Adrenal gland (tissue), 12 donors: Measurements from ENCODE around the gene URM1. TPM values are rescaled to one million over a fixed set of nuclear protein-coding genes. Genes with fewer than 3 reads are reported as not detected.

ENCODE experiments used
- DNase-seq, 7 donors: peaks; one replicate each; pipeline ENCODE4 v3.0.0-alpha.2; 2019 to 2020
- H3K27ac ChIP-seq, 5 donors: fragments of 200-600 bp; sonication (generic) in 4 of 5; 1 replicate in 3 of 5; 2 replicates in 2 of 5; pipeline versions ENCODE4 v1.5.1 to v1.8.0; 2016 to 2020; ENCODE audit warnings: mild to moderate bottlenecking in 1 of 5
- H3K27me3 ChIP-seq: fragments of 200-600 bp; 2 replicates; pipeline ENCODE4 v1.8.0; 2021
- H3K36me3 ChIP-seq, 2 donors: fragments of 200-600 bp; replicated peaks in 1 of 2; 1 replicate in 1 of 2; 2 replicates in 1 of 2; pipeline versions ENCODE4 v1.5.1 to v1.8.0; 2018 to 2022
- H3K4me1 ChIP-seq, 2 donors: fragments of 200-600 bp; replicated peaks in 1 of 2; 1 replicate in 1 of 2; 2 replicates in 1 of 2; pipeline versions ENCODE4 v1.5.1 to v1.8.0; 2018 to 2021
- H3K4me3 ChIP-seq, 4 donors: fragments of 200-600 bp; sonication (generic) in 3 of 4; one replicate each; pipeline ENCODE4 v1.5.1; 2016 to 2018
- H3K9me3 ChIP-seq, 3 donors: fragments of 200-600 bp; sonication (generic) in 1 of 3; replicated peaks in 1 of 3; 1 replicate in 2 of 3; 2 replicates in 1 of 3; pipeline versions ENCODE4 v1.5.1 to v1.8.0; 2016 to 2021
- POLR2A ChIP-seq, 2 donors: fragments of 450-650 bp; IDR thresholded peaks; one replicate each; pipeline ENCODE4 v1.6.1; 2017; ENCODE audit warnings: antibody characterized with exemption in 2 of 2, mild to moderate bottlenecking in 2 of 2, moderate library complexity in 1 of 2
- WGBS, 4 donors: extraction: QIAGEN DNeasy Blood & Tissue Kit in 2 of 4; methylation state at CpG; one replicate each; pipeline versions ENCODE4 v1.1.5 to v1.1.7; 2013 to 2017; 5-methylcytosine and 5-hydroxymethylcytosine counted together
- intact Hi-C, 2 donors: fragments of 100-400 bp; cut with DNase I; formaldehyde crosslinking; loops; one replicate each; pipeline versions ENCODE4 v1.14.1 to v1.15.0; 2022 to 2023
- polyA plus RNA-seq, 3 donors: library from polyadenylated mRNA; stranded (reverse); fragments of 200-250 nt in 2 of 3; fragments of 350-450 nt in 1 of 3; fragmentation: Illumina TruSeq in 1 of 3; extraction: RNeasy Lipid Tissue Mini Kit (QIAGEN cat#74804) in 1 of 3; gene quantifications; one replicate each; pipeline ENCODE4 v1.2.3, GENCODE V29; 2013 to 2014
- total RNA-seq, 9 donors: library from RNA; depleted of rRNA in 4 of 9; stranded (reverse); fragments of >200 nt in 4 of 9; fragments of 120-200 nt in 1 of 9; fragmentation: NEBNext Ultra II Directional in 1 of 9; extraction: Animal tissue kit (Norgen Biotek cat#: 25700) in 1 of 9; gene quantifications; one replicate each; pipeline versions ENCODE4 v1.1.0 to v1.2.4, GENCODE V29; 2013 to 2023
- TF ChIP-seq, protein P1 (sequence below), 6 experiments: fragments of 450-650 bp in 4 of 6; fragments of 200-600 bp in 2 of 6; sonication (generic) in 1 of 6; IDR thresholded peaks; 1 replicate in 5 of 6; 2 replicates in 1 of 6; pipeline versions ENCODE4 v1.5.1 to v1.8.0; 2016 to 2021; ENCODE audit warnings: antibody characterized with exemption in 6 of 6, mild to moderate bottlenecking in 2 of 6, moderate library complexity in 1 of 6
- donor health status: healthy with polysubstance abuse.
- donor health status: Bipolar disorder and iron deficiency.
- donor health status: DM: yes; HTN: yes; CAD: no.
- donor health status: DM: no; HTN: no; CAD: no.
- donor health status: DM: no; HTN: no; CAD: no.
- donor health status: DM: yes; HTN: yes; CAD: no.

The URM1 gene
- total and polyA plus RNA-seq, 12 donors = 22.8 to 87.1 (median 42.2) TPM

GRCh38 chr9:128415281-128415680 lies 44.1 kb downstream of the URM1 start:
- Histone ChIP-seq H3K4me3 (no peak overlapping the region), H3K27ac (no peak overlapping the region), H3K9me3 (no peaks in the 10 kb centered on the region), H3K4me1 (peaks cover 0 to 13% of the 10 kb centered on the region in 2 donors), H3K27me3 (peaks cover 15% of the 10 kb centered on the region), H3K36me3 (no peaks in the 10 kb centered on the region)
- 65 to 74% (median 69%) methylated on average over 2 of the region's 2 CpGs for WGBS, 4 donors
- intact Hi-C loops = no loop called here
- TF ChIP-seq POLR2A (IDR thresholded peaks at IDR 0.05) = no peak
- TF ChIP-seq, protein P1, sequence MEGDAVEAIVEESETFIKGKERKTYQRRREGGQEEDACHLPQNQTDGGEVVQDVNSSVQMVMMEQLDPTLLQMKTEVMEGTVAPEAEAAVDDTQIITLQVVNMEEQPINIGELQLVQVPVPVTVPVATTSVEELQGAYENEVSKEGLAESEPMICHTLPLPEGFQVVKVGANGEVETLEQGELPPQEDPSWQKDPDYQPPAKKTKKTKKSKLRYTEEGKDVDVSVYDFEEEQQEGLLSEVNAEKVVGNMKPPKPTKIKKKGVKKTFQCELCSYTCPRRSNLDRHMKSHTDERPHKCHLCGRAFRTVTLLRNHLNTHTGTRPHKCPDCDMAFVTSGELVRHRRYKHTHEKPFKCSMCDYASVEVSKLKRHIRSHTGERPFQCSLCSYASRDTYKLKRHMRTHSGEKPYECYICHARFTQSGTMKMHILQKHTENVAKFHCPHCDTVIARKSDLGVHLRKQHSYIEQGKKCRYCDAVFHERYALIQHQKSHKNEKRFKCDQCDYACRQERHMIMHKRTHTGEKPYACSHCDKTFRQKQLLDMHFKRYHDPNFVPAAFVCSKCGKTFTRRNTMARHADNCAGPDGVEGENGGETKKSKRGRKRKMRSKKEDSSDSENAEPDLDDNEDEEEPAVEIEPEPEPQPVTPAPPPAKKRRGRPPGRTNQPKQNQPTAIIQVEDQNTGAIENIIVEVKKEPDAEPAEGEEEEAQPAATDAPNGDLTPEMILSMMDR (IDR thresholded peaks at IDR 0.05) = no peak
- DNase-seq = no peak

DNA sequence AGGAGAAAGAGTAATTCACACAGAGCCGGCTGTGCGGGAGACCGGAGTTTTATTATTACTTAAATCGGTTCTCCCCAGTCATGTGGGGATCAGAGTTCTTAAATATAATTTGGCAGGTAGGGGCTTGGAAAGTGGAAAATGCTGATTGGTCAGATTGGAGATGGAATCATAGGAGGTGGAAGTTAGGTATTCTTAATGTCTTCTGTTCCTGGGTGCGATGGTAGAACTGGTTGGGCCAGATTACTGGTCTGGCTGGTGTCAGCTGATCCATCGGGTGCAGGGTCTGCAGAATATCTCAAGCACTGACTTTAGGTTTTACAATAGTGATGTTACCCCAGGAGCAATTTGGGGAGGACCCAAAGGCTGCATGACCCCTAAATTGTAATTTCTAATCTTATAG lies 44.8 kb downstream of the URM1 start:
- no peak for DNase-seq
- intact Hi-C loops = no loop called here
- no peak overlapping the region for H3K27ac ChIP-seq
- WGBS, 4 donors = 48 to 60% (median 57%) methylated on average over 6 of the region's 6 CpGs
- H3K36me3 ChIP-seq = no peaks in the 10 kb centered on the region
- peaks cover 0 to 13% of the 10 kb centered on the region in 2 donors for H3K4me1 ChIP-seq
- H3K4me3 ChIP-seq = no peak overlapping the region
- H3K9me3 ChIP-seq = no peaks in the 10 kb centered on the region
- TF ChIP-seq, protein P1 (IDR thresholded peaks at IDR 0.05) = no peak
- TF ChIP-seq POLR2A (IDR thresholded peaks at IDR 0.05) = no peak
- H3K27me3 ChIP-seq = peaks cover 15% of the 10 kb centered on the region

DNA sequence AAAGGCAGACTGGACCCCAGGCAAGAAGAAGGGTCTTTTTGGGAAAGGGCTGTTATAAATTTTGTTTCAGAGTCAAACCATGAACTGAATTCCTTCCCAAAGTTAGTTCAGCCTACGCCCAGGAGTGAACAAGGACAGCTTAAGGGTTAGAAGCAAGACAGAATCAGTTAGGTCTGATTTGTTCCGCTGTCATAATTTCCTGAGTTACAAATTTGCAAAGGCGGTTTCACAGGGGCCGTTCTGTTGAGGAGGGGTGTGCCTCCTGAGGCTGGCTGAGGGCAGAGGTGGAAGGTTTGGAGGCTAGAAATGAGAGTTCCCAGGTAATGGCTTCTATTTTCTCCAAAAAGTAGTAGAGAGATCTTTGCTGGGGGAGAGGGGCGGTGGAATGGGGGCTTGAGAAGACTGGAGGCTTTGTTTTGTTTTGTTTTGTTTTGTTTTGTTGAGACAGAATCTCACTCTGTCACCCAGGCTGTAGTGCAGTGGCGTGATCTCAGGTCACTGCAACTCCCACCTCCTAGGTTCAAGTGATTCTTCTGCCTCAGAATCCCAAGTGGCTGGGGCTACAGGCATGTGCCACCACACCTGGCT lies 45.4 kb downstream of the URM1 start:
- Histone ChIP-seq H3K27ac (no peak overlapping the region), H3K9me3 (no peaks in the 10 kb centered on the region), H3K36me3 (no peaks in the 10 kb centered on the region), H3K4me1 (peaks cover 0 to 13% of the 10 kb centered on the region in 2 donors), H3K27me3 (peaks cover 15% of the 10 kb centered on the region), H3K4me3 (no peak overlapping the region)
- TF ChIP-seq, protein P1 (IDR thresholded peaks at IDR 0.05) = no peak
- no peak for TF ChIP-seq POLR2A (IDR thresholded peaks at IDR 0.05)
- intact Hi-C loops = no loop called here
- 39 to 71% (median 57%) methylated on average over 6 of the region's 6 CpGs for WGBS, 4 donors
- no peak for DNase-seq

- Histone ChIP-seq H3K4me3 (peak overlapping the region in 1 of 4 donors; percentile 63), H3K27ac (no peak overlapping the region), H3K9me3 (no peaks in the 10 kb centered on the region), H3K27me3 (peaks cover 7% of the 10 kb centered on the region), H3K36me3 (no peaks in the 10 kb centered on the region), H3K4me1 (peaks cover 0 to 13% of the 10 kb centered on the region in 2 donors)
- peak in 4 of 7 donors; percentile 18 to 47 (median 30) for DNase-seq
- intact Hi-C loops = no loop called here
- 17 to 24% (median 21%) methylated on average over 13 to 28 of the region's 28 CpGs for WGBS, 4 donors
- no peak for TF ChIP-seq POLR2A (IDR thresholded peaks at IDR 0.05)
- TF ChIP-seq, protein P1 (IDR thresholded peaks at IDR 0.05) = no peak
These were observed 48.1 kb downstream of the URM1 start for GRCh38 chr9:128419061-128419925.
